ENCODE results near the gene FNTB.

DNA sequence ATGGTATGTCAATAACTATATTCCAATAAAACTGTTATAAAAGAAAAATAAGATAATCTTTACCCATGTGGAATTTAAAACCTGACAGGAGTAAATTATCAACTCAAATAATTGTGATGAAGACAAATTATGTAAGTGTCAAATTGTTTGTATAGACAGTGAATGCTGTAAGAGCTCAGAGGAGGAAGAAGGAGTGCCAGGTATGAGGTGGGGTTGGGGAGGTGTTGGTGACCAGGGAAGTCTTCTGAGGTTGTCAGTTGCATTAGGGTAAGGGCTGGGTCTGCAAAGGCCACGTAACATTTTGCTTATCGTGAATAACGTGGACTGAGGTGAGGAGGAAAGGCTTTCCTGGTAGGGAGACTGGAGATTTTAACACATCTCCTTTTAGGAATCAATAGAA lies 118.1 kb downstream of the FNTB start:
- TF ChIP-seq, protein P1, sequence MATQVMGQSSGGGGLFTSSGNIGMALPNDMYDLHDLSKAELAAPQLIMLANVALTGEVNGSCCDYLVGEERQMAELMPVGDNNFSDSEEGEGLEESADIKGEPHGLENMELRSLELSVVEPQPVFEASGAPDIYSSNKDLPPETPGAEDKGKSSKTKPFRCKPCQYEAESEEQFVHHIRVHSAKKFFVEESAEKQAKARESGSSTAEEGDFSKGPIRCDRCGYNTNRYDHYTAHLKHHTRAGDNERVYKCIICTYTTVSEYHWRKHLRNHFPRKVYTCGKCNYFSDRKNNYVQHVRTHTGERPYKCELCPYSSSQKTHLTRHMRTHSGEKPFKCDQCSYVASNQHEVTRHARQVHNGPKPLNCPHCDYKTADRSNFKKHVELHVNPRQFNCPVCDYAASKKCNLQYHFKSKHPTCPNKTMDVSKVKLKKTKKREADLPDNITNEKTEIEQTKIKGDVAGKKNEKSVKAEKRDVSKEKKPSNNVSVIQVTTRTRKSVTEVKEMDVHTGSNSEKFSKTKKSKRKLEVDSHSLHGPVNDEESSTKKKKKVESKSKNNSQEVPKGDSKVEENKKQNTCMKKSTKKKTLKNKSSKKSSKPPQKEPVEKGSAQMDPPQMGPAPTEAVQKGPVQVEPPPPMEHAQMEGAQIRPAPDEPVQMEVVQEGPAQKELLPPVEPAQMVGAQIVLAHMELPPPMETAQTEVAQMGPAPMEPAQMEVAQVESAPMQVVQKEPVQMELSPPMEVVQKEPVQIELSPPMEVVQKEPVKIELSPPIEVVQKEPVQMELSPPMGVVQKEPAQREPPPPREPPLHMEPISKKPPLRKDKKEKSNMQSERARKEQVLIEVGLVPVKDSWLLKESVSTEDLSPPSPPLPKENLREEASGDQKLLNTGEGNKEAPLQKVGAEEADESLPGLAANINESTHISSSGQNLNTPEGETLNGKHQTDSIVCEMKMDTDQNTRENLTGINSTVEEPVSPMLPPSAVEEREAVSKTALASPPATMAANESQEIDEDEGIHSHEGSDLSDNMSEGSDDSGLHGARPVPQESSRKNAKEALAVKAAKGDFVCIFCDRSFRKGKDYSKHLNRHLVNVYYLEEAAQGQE (IDR thresholded peaks at IDR 0.05; ENCODE audit: borderline replicate concordance), result no peak
- TF ChIP-seq CTCF (IDR thresholded peaks at IDR 0.05; ENCODE audit: poor library complexity, severe bottlenecking) (no peak), EZH2 (IDR thresholded peaks at IDR 0.05; ENCODE audit: borderline replicate concordance, insufficient read depth, low read length, poor library complexity, severe bottlenecking) (no peak), RAD21 (conservative IDR thresholded peaks at IDR 0.05) (no peak), POLR2AphosphoS5 (IDR thresholded peaks at IDR 0.05) (no peak), EP300 (conservative IDR thresholded peaks at IDR 0.05; ENCODE audit: poor library complexity, severe bottlenecking) (no peak), MXI1 (conservative IDR thresholded peaks at IDR 0.05; ENCODE audit: poor library complexity, severe bottlenecking) (no peak), SMC3 (conservative IDR thresholded peaks at IDR 0.05; ENCODE audit: poor library complexity) (no peak), TAF1 (IDR thresholded peaks at IDR 0.05; ENCODE audit: low read depth) (no peak)
